ENCODE results near the gene ARHGEF40.

ARHGEF40 gene

GRCh38 chr14:21059842-21060613, 10.1 kb upstream of the ARHGEF40 start:
- no peak for DNase-seq (ENCODE audit: low spot score)

- no peak for DNase-seq (ENCODE audit: low spot score)
These were observed 9.3 kb upstream of the ARHGEF40 start for GRCh38 chr14:21060614-21061346.

GRCh38 chr14:21061347-21061668, 8.8 kb upstream of the ARHGEF40 start:
- no peak for DNase-seq (ENCODE audit: low spot score)

GRCh38 chr14:21063479-21063878, 6.6 kb upstream of the ARHGEF40 start:
- no peak for DNase-seq (ENCODE audit: low spot score)

GRCh38 chr14:21066882-21067502, 3.1 kb upstream of the ARHGEF40 start:
- no peak for DNase-seq (ENCODE audit: low spot score)

- DNase-seq (ENCODE audit: low spot score), result no peak
These were observed 1.4 kb upstream of the ARHGEF40 start for GRCh38 chr14:21068521-21069387.

GRCh38 chr14:21069388-21070082, 569 bp upstream of the ARHGEF40 start:
- peak; percentile 87 for DNase-seq (ENCODE audit: low spot score)

GRCh38 chr14:21070610-21071224, 613 bp downstream of the ARHGEF40 start:
- no peak for DNase-seq (ENCODE audit: low spot score)

GRCh38 chr14:21071225-21072030, 1.3 kb downstream of the ARHGEF40 start:
- DNase-seq (ENCODE audit: low spot score), result peak; percentile 96

GRCh38 chr14:21072031-21072473, 1.9 kb downstream of the ARHGEF40 start:
- DNase-seq (ENCODE audit: low spot score), result no peak

- no peak for DNase-seq (ENCODE audit: low spot score)
These were observed 2.8 kb downstream of the ARHGEF40 start for GRCh38 chr14:21072781-21073339.

- DNase-seq (ENCODE audit: low spot score), result no peak
These were observed 3.8 kb downstream of the ARHGEF40 start for GRCh38 chr14:21073921-21074320.

- no peak for DNase-seq (ENCODE audit: low spot score)
These were observed 4.5 kb downstream of the ARHGEF40 start for GRCh38 chr14:21074398-21075272.

- DNase-seq (ENCODE audit: low spot score), result no peak
These were observed 5.8 kb downstream of the ARHGEF40 start for GRCh38 chr14:21075719-21076437.

GRCh38 chr14:21077672-21078071, 7.6 kb downstream of the ARHGEF40 start:
- DNase-seq (ENCODE audit: low spot score), result no peak

- DNase-seq (ENCODE audit: low spot score), result no peak
These were observed 8.2 kb downstream of the ARHGEF40 start for GRCh38 chr14:21078287-21078686.

- no peak for DNase-seq (ENCODE audit: low spot score)
These were observed 8.6 kb downstream of the ARHGEF40 start for GRCh38 chr14:21078726-21079125.

GRCh38 chr14:21081521-21082142, 11.5 kb downstream of the ARHGEF40 start:
- DNase-seq (ENCODE audit: low spot score), result peak; percentile 53
